ENCODE data around the gene PADI6.

PADI6 gene

GRCh38 chr1:17361687-17362086 is 10.3 kb upstream of the PADI6 start:
- H3K4me3 ChIP-seq (ENCODE audit: control insufficient read depth, low read depth, low read length), result no peak overlapping the region
- no peak for TF ChIP-seq CTCF (IDR thresholded peaks at IDR 0.05; ENCODE audit: control insufficient read depth, insufficient read depth, low read depth, low read length, missing control alignments)
- no peak for DNase-seq (ENCODE audit: low read depth)

- TF ChIP-seq CTCF (IDR thresholded peaks at IDR 0.05; ENCODE audit: control insufficient read depth, insufficient read depth, low read depth, low read length, missing control alignments), result no peak
- no peak overlapping the region for H3K4me3 ChIP-seq (ENCODE audit: control insufficient read depth, low read depth, low read length)
- no peak for DNase-seq (ENCODE audit: low read depth)
Observed at GRCh38 chr1:17363351-17363750, 8.6 kb upstream of the PADI6 start.

GRCh38 chr1:17363771-17364170 is 8.2 kb upstream of the PADI6 start:
- no peak overlapping the region for H3K4me3 ChIP-seq (ENCODE audit: control insufficient read depth, low read depth, low read length)
- no peak for DNase-seq (ENCODE audit: low read depth)
- TF ChIP-seq CTCF (IDR thresholded peaks at IDR 0.05; ENCODE audit: control insufficient read depth, insufficient read depth, low read depth, low read length, missing control alignments), result no peak

- DNase-seq (ENCODE audit: low read depth), result no peak
- no peak for TF ChIP-seq CTCF (IDR thresholded peaks at IDR 0.05; ENCODE audit: control insufficient read depth, insufficient read depth, low read depth, low read length, missing control alignments)
- H3K4me3 ChIP-seq (ENCODE audit: control insufficient read depth, low read depth, low read length), result no peak overlapping the region
Observed at GRCh38 chr1:17365293-17365692, 6.7 kb upstream of the PADI6 start.

- no peak overlapping the region for H3K4me3 ChIP-seq (ENCODE audit: control insufficient read depth, low read depth, low read length)
- DNase-seq (ENCODE audit: low read depth), result no peak
- no peak for TF ChIP-seq CTCF (IDR thresholded peaks at IDR 0.05; ENCODE audit: control insufficient read depth, insufficient read depth, low read depth, low read length, missing control alignments)
Observed at GRCh38 chr1:17369466-17369865, 2.5 kb upstream of the PADI6 start.

GRCh38 chr1:17370618-17371017 is 1.4 kb upstream of the PADI6 start:
- no peak for DNase-seq (ENCODE audit: low read depth)
- peak; percentile 21 for TF ChIP-seq CTCF (IDR thresholded peaks at IDR 0.05; ENCODE audit: control insufficient read depth, insufficient read depth, low read depth, low read length, missing control alignments)
- no peak overlapping the region for H3K4me3 ChIP-seq (ENCODE audit: control insufficient read depth, low read depth, low read length)

- TF ChIP-seq CTCF (IDR thresholded peaks at IDR 0.05; ENCODE audit: control insufficient read depth, insufficient read depth, low read depth, low read length, missing control alignments), result no peak
- H3K4me3 ChIP-seq (ENCODE audit: control insufficient read depth, low read depth, low read length), result no peak overlapping the region
- no peak for DNase-seq (ENCODE audit: low read depth)
Observed at GRCh38 chr1:17372955-17373354, 959 bp downstream of the PADI6 start.
